ENCODE results near the gene LETM1. TPM values are rescaled to one million over a fixed set of nuclear protein-coding genes. Genes with fewer than 3 reads are reported as not detected.

Gene LETM1
- total RNA-seq, 1 donor from 2014 or later: 46.1 TPM

- H3K27ac Mint-ChIP-seq: no peak overlapping the region
- no peak for TF ChIP-seq CTCF (IDR thresholded peaks at IDR 0.05; ENCODE audit: unreplicated experiment)
- DNase-seq (ENCODE audit: low spot score, unreplicated experiment): no peak
- peaks cover 4% of the 10 kb centered on the region for H3K36me3 Mint-ChIP-seq (ENCODE audit: insufficient read depth)
- H3K4me3 Mint-ChIP-seq (ENCODE audit: low read depth): no peak overlapping the region
- H3K4me1 Mint-ChIP-seq (ENCODE audit: low read depth): peaks cover 6% of the 10 kb centered on the region
- no peaks in the 10 kb centered on the region for H3K27me3 Mint-ChIP-seq
- no peaks in the 10 kb centered on the region for H3K9me3 Mint-ChIP-seq (ENCODE audit: low read depth)
These were observed 45.2 kb downstream of the LETM1 start for GRCh38 chr4:1810765-1811164.

GRCh38 chr4:1809754-1810502 lies 46.0 kb downstream of the LETM1 start:
- DNase-seq (ENCODE audit: low spot score, unreplicated experiment): peak; percentile 89
- Mint-ChIP-seq H3K4me1 (ENCODE audit: low read depth) (peaks cover 6% of the 10 kb centered on the region), H3K27me3 (no peaks in the 10 kb centered on the region), H3K36me3 (ENCODE audit: insufficient read depth) (peaks cover 4% of the 10 kb centered on the region), H3K9me3 (ENCODE audit: low read depth) (no peaks in the 10 kb centered on the region), H3K4me3 (ENCODE audit: low read depth) (no peak overlapping the region), H3K27ac (peak overlapping the region; percentile 56)
- TF ChIP-seq CTCF (IDR thresholded peaks at IDR 0.05; ENCODE audit: unreplicated experiment): peak; percentile 96

- Mint-ChIP-seq H3K27me3 (no peaks in the 10 kb centered on the region), H3K27ac (peak overlapping the region; percentile 56), H3K4me3 (ENCODE audit: low read depth) (no peak overlapping the region)
These were observed 46.9 kb downstream of the LETM1 start for GRCh38 chr4:1808851-1809753.

GRCh38 chr4:1808396-1808795 lies 47.6 kb downstream of the LETM1 start:
- TF ChIP-seq CTCF (IDR thresholded peaks at IDR 0.05; ENCODE audit: unreplicated experiment): no peak
- Mint-ChIP-seq H3K4me1 (ENCODE audit: low read depth) (peaks cover 6% of the 10 kb centered on the region), H3K27me3 (no peaks in the 10 kb centered on the region)

More at GRCh38 chr4:1808851-1809753, 46.9 kb downstream of the LETM1 start:
- Mint-ChIP-seq H3K9me3 (ENCODE audit: low read depth) (no peaks in the 10 kb centered on the region), H3K36me3 (ENCODE audit: insufficient read depth) (peaks cover 1% of the 10 kb centered on the region), H3K4me1 (ENCODE audit: low read depth) (peaks cover 6% of the 10 kb centered on the region)
- no peak for TF ChIP-seq CTCF (IDR thresholded peaks at IDR 0.05; ENCODE audit: unreplicated experiment)
- DNase-seq (ENCODE audit: low spot score, unreplicated experiment): no peak

GRCh38 chr4:1807332-1807777 lies 48.6 kb downstream of the LETM1 start:
- H3K4me1 Mint-ChIP-seq (ENCODE audit: low read depth): peaks cover 2% of the 10 kb centered on the region
- no peaks in the 10 kb centered on the region for H3K27me3 Mint-ChIP-seq
- no peaks in the 10 kb centered on the region for H3K36me3 Mint-ChIP-seq (ENCODE audit: insufficient read depth)
- H3K4me3 Mint-ChIP-seq (ENCODE audit: low read depth): no peak overlapping the region
- DNase-seq (ENCODE audit: low spot score, unreplicated experiment): no peak
- H3K9me3 Mint-ChIP-seq (ENCODE audit: low read depth): no peaks in the 10 kb centered on the region
- no peak for TF ChIP-seq CTCF (IDR thresholded peaks at IDR 0.05; ENCODE audit: unreplicated experiment)
- no peak overlapping the region for H3K27ac Mint-ChIP-seq

More at GRCh38 chr4:1808396-1808795, 47.6 kb downstream of the LETM1 start:
- Mint-ChIP-seq H3K9me3 (ENCODE audit: low read depth) (no peaks in the 10 kb centered on the region), H3K27ac (no peak overlapping the region), H3K36me3 (ENCODE audit: insufficient read depth) (peaks cover 1% of the 10 kb centered on the region), H3K4me3 (ENCODE audit: low read depth) (no peak overlapping the region)
- no peak for DNase-seq (ENCODE audit: low spot score, unreplicated experiment)

Data from progenitor cell of endocrine pancreas (in vitro differentiated cells).